WERI-Rb-1 (cell line): ENCODE results near the gene DNAH3.

Experiments
- DNase-seq: peaks from one replicate; pipeline ENCODE4 v3.0.0-alpha.2; 2020
- H3K27ac ChIP-seq: fragments of 250-450 bp; sonication (Bioruptor Pico); 2 replicates; pipeline ENCODE4 v1.5.1; 2020; ENCODE audit warnings: mild to moderate bottlenecking, moderate library complexity
- H3K27me3 ChIP-seq: fragments of 250-450 bp; sonication (Bioruptor Pico); 2 replicates; pipeline ENCODE4 v1.5.1; 2021; ENCODE audit warnings: mild to moderate bottlenecking, low read depth, moderate library complexity; ENCODE audit not compliant: insufficient read depth, severe bottlenecking
- H3K36me3 ChIP-seq: fragments of 250-450 bp; sonication (Bioruptor Pico); 2 replicates; pipeline ENCODE4 v1.5.1; 2020; ENCODE audit warnings: mild to moderate bottlenecking, moderate library complexity
- H3K4me3 ChIP-seq: 2 replicates; pipeline ENCODE4 v1.5.1; 2011; ENCODE audit warnings: low read depth, mild to moderate bottlenecking, control low read depth, low read length
- H3K9me3 ChIP-seq: fragments of 250-450 bp; sonication (Bioruptor Pico); 2 replicates; pipeline ENCODE4 v1.5.1; 2021; ENCODE audit warnings: mild to moderate bottlenecking, moderate library complexity; ENCODE audit not compliant: severe bottlenecking
- TF ChIP-seq, protein P1 (sequence below): IDR thresholded peaks from 2 replicates; pipeline ENCODE4 v1.5.1; 2011; ENCODE audit warnings: low read depth, mild to moderate bottlenecking, control low read depth, inconsistent platforms, low read length

The DNAH3 gene

DNA sequence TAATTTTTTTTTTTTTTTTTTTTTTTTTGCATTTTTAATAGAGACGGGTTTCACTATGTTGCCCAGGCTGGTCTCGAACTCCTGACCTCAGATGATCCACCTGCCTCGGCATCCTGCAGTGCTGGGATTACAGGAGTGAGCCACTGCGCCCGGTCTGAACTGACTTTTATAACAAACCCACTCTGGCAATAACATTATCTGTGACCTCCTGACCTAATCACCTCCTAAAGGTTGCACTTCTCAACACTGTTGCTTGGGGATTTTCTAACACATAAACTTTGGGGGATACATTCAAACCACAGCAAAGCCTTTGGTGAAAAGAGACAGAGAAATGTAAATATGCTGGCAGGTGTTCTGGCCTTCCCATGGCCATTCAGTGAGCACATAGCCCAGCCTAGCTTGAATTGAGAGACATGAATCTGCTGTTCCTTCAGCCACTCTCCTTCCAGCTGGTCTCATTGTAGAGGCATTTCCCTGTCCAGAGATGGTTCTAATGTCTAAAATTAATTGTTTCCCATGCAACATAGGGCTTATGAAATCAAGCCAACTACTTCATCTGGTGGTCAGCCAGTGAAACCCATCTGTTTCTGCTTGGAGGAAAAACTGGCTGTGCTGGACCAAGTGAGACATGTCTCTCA, 221.8 kb downstream of the DNAH3 start:
- Histone ChIP-seq H3K36me3 (peaks cover 8% of the 10 kb centered on the region), H3K27me3 (no peaks in the 10 kb centered on the region), H3K4me3 (no peak overlapping the region), H3K27ac (no peak overlapping the region), H3K9me3 (no peaks in the 10 kb centered on the region)
- DNase-seq = no peak
- TF ChIP-seq, protein P1, sequence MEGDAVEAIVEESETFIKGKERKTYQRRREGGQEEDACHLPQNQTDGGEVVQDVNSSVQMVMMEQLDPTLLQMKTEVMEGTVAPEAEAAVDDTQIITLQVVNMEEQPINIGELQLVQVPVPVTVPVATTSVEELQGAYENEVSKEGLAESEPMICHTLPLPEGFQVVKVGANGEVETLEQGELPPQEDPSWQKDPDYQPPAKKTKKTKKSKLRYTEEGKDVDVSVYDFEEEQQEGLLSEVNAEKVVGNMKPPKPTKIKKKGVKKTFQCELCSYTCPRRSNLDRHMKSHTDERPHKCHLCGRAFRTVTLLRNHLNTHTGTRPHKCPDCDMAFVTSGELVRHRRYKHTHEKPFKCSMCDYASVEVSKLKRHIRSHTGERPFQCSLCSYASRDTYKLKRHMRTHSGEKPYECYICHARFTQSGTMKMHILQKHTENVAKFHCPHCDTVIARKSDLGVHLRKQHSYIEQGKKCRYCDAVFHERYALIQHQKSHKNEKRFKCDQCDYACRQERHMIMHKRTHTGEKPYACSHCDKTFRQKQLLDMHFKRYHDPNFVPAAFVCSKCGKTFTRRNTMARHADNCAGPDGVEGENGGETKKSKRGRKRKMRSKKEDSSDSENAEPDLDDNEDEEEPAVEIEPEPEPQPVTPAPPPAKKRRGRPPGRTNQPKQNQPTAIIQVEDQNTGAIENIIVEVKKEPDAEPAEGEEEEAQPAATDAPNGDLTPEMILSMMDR = no peak

DNA sequence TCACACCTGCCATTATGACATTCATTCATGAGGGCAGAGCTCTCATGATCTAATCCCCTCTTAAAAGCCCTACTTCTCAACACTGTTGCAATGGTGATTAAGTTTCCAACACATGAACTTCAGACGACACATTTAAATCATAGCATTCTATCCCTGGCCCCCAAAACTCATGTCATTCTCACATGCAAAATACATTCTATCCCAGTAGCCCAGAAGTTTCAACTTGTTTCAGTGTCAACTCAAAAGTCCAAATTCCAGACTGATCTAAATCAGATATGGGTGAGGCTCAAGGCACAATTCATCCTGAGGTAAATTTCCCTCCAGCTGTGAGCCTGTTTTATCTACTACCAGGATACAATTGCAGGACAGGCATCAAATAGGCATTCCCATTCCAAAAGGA, 224.9 kb downstream of the DNAH3 start:
- H3K27ac ChIP-seq = no peak overlapping the region
- H3K36me3 ChIP-seq = peaks cover 22% of the 10 kb centered on the region
- no peak for DNase-seq
- H3K4me3 ChIP-seq = no peak overlapping the region
- H3K9me3 ChIP-seq = no peaks in the 10 kb centered on the region
- H3K27me3 ChIP-seq = no peaks in the 10 kb centered on the region
- TF ChIP-seq, protein P1 = no peak

DNA sequence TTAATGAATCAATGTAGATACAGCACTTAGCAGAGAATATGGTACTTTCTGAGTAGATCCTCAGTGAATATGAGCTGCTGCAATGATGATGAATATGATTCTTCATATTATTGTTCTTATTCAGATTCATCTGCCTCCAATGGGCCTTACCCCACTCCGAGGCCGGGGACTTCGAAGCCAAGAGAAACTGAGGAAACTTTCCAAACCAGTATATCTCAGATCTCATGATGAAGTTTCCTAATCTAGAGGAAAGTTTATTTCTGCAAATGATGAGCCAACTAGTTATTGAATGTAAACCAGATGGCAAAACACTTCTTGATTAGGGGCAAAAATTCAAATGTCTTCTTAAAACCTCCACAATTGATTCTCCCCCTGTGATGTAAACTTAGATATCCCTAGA, 226.8 kb downstream of the DNAH3 start:
- DNase-seq = no peak
- no peak overlapping the region for H3K27ac ChIP-seq
- H3K9me3 ChIP-seq = no peaks in the 10 kb centered on the region
- TF ChIP-seq, protein P1 = no peak
- H3K4me3 ChIP-seq = no peak overlapping the region
- H3K27me3 ChIP-seq = no peaks in the 10 kb centered on the region
- peaks cover 29% of the 10 kb centered on the region for H3K36me3 ChIP-seq

- H3K27ac ChIP-seq = no peak overlapping the region
- TF ChIP-seq, protein P1 = no peak
- H3K36me3 ChIP-seq = peaks cover 35% of the 10 kb centered on the region
- H3K9me3 ChIP-seq = no peaks in the 10 kb centered on the region
- no peaks in the 10 kb centered on the region for H3K27me3 ChIP-seq
- H3K4me3 ChIP-seq = no peak overlapping the region
- DNase-seq = no peak
Measured at GRCh38 chr16:20920799-20921198, 229.8 kb downstream of the DNAH3 start.

DNA sequence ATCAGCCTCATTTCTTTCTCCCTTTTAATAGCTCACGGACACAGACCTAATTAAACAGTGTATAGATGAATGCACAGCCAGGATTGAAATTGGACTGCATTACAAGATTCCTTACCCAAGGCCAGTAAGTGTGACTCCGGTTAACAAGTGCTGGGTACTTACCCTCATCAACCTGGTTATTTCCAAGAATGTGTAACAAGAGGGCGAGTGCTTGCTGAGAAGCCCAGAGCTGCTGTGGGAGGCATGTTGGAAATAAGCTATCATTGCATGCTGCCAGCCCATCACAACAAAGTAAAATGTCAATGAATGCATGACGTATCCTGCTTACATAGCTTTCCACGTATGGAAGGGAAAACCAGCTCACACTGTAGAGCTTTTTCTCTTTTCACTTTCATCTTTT, 230.6 kb downstream of the DNAH3 start:
- TF ChIP-seq, protein P1 = no peak
- H3K9me3 ChIP-seq = no peaks in the 10 kb centered on the region
- H3K27me3 ChIP-seq = no peaks in the 10 kb centered on the region

More for the DNA sequence above, 230.6 kb downstream of the DNAH3 start:
- H3K4me3 ChIP-seq = no peak overlapping the region
- H3K27ac ChIP-seq = no peak overlapping the region
- H3K36me3 ChIP-seq = peaks cover 36% of the 10 kb centered on the region
- DNase-seq = no peak
